Measurements from ENCODE around the gene EWSR1. TPM values are rescaled to one million over a fixed set of nuclear protein-coding genes. Genes with fewer than 3 reads are reported as not detected.
"Not testable (repeated sequence)": the region's sequence is repeated elsewhere in the genome, so short reads cannot be mapped to it uniquely, and the experiment has no call there.

The EWSR1 gene
- total RNA-seq, 2 experiments from 2014 or later = 292 to 309 TPM

- Histone ChIP-seq H3K36me3 (ENCODE audit: insufficient read depth, low read length) (peaks cover 84% of the 10 kb centered on the region), H3K27me3 (ENCODE audit: control insufficient read depth in 1 of 2, insufficient read depth in 2 of 2, low read length in 2 of 2) (no peaks in the 10 kb centered on the region), H3K4me3 (ENCODE audit: low read length) (no peak overlapping the region), H3K9me3 (ENCODE audit: control insufficient read depth in 1 of 2, insufficient read depth in 1 of 2, low read length in 2 of 2) (no peaks in the 10 kb centered on the region), H3K27ac (ENCODE audit: low read depth in 1 of 2, low read length in 2 of 2) (no peak overlapping the region), H3K4me1 (ENCODE audit: insufficient read depth, low read length) (no peaks in the 10 kb centered on the region)
- TF ChIP-seq, protein P1, sequence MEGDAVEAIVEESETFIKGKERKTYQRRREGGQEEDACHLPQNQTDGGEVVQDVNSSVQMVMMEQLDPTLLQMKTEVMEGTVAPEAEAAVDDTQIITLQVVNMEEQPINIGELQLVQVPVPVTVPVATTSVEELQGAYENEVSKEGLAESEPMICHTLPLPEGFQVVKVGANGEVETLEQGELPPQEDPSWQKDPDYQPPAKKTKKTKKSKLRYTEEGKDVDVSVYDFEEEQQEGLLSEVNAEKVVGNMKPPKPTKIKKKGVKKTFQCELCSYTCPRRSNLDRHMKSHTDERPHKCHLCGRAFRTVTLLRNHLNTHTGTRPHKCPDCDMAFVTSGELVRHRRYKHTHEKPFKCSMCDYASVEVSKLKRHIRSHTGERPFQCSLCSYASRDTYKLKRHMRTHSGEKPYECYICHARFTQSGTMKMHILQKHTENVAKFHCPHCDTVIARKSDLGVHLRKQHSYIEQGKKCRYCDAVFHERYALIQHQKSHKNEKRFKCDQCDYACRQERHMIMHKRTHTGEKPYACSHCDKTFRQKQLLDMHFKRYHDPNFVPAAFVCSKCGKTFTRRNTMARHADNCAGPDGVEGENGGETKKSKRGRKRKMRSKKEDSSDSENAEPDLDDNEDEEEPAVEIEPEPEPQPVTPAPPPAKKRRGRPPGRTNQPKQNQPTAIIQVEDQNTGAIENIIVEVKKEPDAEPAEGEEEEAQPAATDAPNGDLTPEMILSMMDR (IDR thresholded peaks at IDR 0.05) = no peak
- intact Hi-C loops (cut with DNase I, micrococcal nuclease) = no loop called here
- CTCF ChIA-PET = interaction anchor here (0.7 kb wide), 1 partner anchor 1883 kb away, joined by 3 read pairs; no protein-coding TSS in a partner anchor
- DNase-seq = no peak
- Mint-ChIP-seq H3K36me3 (ENCODE audit: low read depth) (peaks cover 95% of the 10 kb centered on the region), H3K4me1 (ENCODE audit: low read depth) (no peaks in the 10 kb centered on the region), H3K27me3 (no peaks in the 10 kb centered on the region), H3K9me3 (no peaks in the 10 kb centered on the region), H3K27ac (no peak overlapping the region), H3K4me3 (no peak overlapping the region)
- ATAC-seq (ENCODE audit: poor library complexity) = no peak
- POLR2A ChIA-PET = no interaction called here
Measured at GRCh38 chr22:29344137-29344536, 76.1 kb downstream of the EWSR1 start.

DNA sequence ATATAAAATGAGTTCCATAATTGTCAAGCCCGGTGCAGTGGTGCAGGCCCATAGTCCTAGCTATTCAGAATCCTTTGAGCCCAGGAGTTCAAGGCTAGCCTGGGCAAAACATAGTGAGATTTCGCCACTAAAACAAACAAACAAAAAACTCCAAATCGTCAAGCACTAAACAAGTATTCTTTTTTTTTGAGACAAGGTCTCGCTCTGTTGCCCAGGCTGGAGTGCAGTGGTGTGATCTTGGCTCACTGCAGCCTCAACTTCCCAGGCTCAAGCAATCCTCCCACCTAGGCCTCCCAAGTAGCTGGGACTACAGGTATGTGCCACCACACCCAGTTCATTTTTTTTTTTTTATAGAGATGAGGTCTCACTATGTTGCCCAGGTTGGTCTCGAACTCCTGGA, 76.8 kb downstream of the EWSR1 start:
- H3K9me3 Mint-ChIP-seq; H3K27ac Mint-ChIP-seq; ATAC-seq (ENCODE audit: poor library complexity); H3K4me1 ChIP-seq (ENCODE audit: insufficient read depth, low read length); DNase-seq; H3K9me3 ChIP-seq (ENCODE audit: control insufficient read depth in 1 of 2, insufficient read depth in 1 of 2, low read length in 2 of 2); H3K4me3 Mint-ChIP-seq; H3K27ac ChIP-seq (ENCODE audit: low read depth in 1 of 2, low read length in 2 of 2); H3K4me1 Mint-ChIP-seq (ENCODE audit: low read depth); H3K27me3 ChIP-seq (ENCODE audit: control insufficient read depth in 1 of 2, insufficient read depth in 2 of 2, low read length in 2 of 2); H3K27me3 Mint-ChIP-seq; POLR2A ChIA-PET; H3K4me3 ChIP-seq (ENCODE audit: low read length); intact Hi-C loops (cut with DNase I, micrococcal nuclease): not testable (repeated sequence)
- peaks cover 86% of the 10 kb centered on the region for H3K36me3 ChIP-seq (ENCODE audit: insufficient read depth, low read length)
- CTCF ChIA-PET = interaction anchor here (0.7 kb wide), 1 partner anchor 1883 kb away, joined by 3 read pairs; no protein-coding TSS in a partner anchor
- H3K36me3 Mint-ChIP-seq (ENCODE audit: low read depth) = peaks cover 93% of the 10 kb centered on the region

- no peaks in the 10 kb centered on the region for H3K27me3 Mint-ChIP-seq
- DNase-seq (no peak), ATAC-seq (ENCODE audit: poor library complexity) (no peak)
- H3K36me3 Mint-ChIP-seq (ENCODE audit: low read depth) = peaks cover 95% of the 10 kb centered on the region
- Histone ChIP-seq H3K27me3 (ENCODE audit: control insufficient read depth in 1 of 2, insufficient read depth in 2 of 2, low read length in 2 of 2) (no peaks in the 10 kb centered on the region), H3K36me3 (ENCODE audit: insufficient read depth, low read length) (peaks cover 86% of the 10 kb centered on the region), H3K4me1 (ENCODE audit: insufficient read depth, low read length) (no peaks in the 10 kb centered on the region), H3K9me3 (ENCODE audit: control insufficient read depth in 1 of 2, insufficient read depth in 1 of 2, low read length in 2 of 2) (no peaks in the 10 kb centered on the region), H3K4me3 (ENCODE audit: low read length) (no peak overlapping the region), H3K27ac (ENCODE audit: low read depth in 1 of 2, low read length in 2 of 2) (no peak overlapping the region)
- ChIA-PET CTCF (no interaction called here), POLR2A (interaction anchor here (0.5 kb wide), 1 partner anchor 712 kb away, joined by 4 read pairs; no protein-coding TSS in a partner anchor)
- H3K4me1 Mint-ChIP-seq (ENCODE audit: low read depth) = no peaks in the 10 kb centered on the region
- intact Hi-C loops (cut with DNase I, micrococcal nuclease) = no loop called here
- H3K9me3 Mint-ChIP-seq = no peaks in the 10 kb centered on the region
- TF ChIP-seq, protein P1 (IDR thresholded peaks at IDR 0.05) = no peak
- no peak overlapping the region for H3K27ac Mint-ChIP-seq
- no peak overlapping the region for H3K4me3 Mint-ChIP-seq
Measured at GRCh38 chr22:29345932-29346331, 77.9 kb downstream of the EWSR1 start.

DNA sequence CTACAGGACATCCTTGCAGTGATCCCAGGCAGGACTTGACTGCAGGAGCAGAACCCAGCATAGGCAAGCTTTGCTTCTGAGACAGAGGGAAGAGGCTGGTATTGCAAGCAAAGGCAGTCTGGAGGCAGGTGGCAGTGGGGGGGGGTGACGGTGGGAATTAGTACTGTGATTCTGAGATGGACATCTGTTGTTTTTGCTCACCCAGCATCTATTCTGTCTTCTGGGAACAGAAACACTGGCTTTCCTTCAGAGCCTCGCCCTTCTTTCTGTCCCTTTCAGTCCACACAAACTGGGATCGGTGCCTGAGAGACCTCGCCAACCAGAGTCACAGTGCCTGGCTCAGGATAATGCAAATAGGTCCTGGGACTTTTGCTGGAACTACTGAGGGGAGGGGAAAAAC, 78.6 kb downstream of the EWSR1 start:
- CTCF ChIA-PET = no interaction called here
- no peak for DNase-seq
- no peak overlapping the region for H3K27ac ChIP-seq (ENCODE audit: low read depth in 1 of 2, low read length in 2 of 2)
- peaks cover 96% of the 10 kb centered on the region for H3K36me3 Mint-ChIP-seq (ENCODE audit: low read depth)
- TF ChIP-seq, protein P1 (IDR thresholded peaks at IDR 0.05) = no peak
- no peaks in the 10 kb centered on the region for H3K4me1 ChIP-seq (ENCODE audit: insufficient read depth, low read length)
- POLR2A ChIA-PET = no interaction called here
- H3K9me3 Mint-ChIP-seq = no peaks in the 10 kb centered on the region
- H3K27me3 ChIP-seq (ENCODE audit: control insufficient read depth in 1 of 2, insufficient read depth in 2 of 2, low read length in 2 of 2) = no peaks in the 10 kb centered on the region
- H3K36me3 ChIP-seq (ENCODE audit: insufficient read depth, low read length) = peaks cover 86% of the 10 kb centered on the region
- no peak overlapping the region for H3K4me3 ChIP-seq (ENCODE audit: low read length)
- no peak overlapping the region for H3K4me3 Mint-ChIP-seq
- no peak for ATAC-seq (ENCODE audit: poor library complexity)
- H3K9me3 ChIP-seq (ENCODE audit: control insufficient read depth in 1 of 2, insufficient read depth in 1 of 2, low read length in 2 of 2) = no peaks in the 10 kb centered on the region
- no peak overlapping the region for H3K27ac Mint-ChIP-seq
- intact Hi-C loops (cut with DNase I, micrococcal nuclease) = no loop called here
- no peaks in the 10 kb centered on the region for H3K27me3 Mint-ChIP-seq
- H3K4me1 Mint-ChIP-seq (ENCODE audit: low read depth) = no peaks in the 10 kb centered on the region

Data from CD4-positive, alpha-beta T cell (primary cell).